GM18517 (cell line): Measurements from ENCODE around the gene GOLGA6L10.
"Not testable (repeated sequence)": the region's sequence is repeated elsewhere in the genome, so short reads cannot be mapped to it uniquely, and the experiment has no call there.

Experiments
- ATAC-seq: cut with Tn5 transposase; IDR thresholded peaks from one replicate; pipeline ENCODE4 v1.9.1; 2021; ENCODE audit warnings: mild to moderate bottlenecking, moderate library complexity; ENCODE audit not compliant: unreplicated experiment

GOLGA6L10 gene, protein sequence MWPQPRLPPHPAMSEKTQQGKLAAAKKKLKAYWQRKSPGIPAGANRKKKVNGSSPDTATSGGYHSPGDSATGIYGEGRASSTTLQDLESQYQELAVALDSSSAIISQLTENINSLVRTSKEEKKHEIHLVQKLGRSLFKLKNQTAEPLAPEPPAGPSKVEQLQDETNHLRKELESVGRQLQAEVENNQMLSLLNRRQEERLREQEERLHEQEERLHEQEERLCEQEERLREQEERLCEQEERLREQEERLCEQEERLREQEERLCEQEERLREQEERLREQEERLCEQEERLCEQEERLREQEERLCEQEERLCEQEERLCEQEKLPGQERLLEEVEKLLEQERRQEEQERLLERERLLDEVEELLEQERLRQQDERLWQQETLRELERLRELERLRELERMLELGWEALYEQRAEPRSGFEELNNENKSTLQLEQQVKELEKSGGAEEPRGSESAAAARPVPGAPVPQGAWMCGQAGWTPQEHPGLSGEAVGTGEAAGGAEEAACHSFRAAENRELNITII

DNA sequence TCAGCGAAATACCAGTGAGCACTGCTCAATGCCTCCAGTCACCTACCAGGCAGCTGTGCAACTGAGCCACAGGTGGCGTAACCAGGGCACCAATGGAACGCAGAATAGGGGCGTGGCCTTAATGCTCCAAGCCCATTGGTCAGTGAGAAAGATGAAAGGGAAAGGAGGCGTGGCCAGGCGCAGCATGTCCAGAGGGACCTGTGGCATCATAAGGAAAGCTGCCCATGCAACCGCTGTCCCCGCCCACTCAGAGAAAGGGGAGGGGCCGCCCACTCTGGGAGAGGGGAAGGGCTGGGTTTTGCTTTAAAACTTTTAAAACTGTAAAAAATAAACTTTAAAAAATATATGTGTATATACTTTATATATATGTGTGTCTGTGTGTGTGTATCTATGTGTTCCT, at the start of gene GOLGA6L10:
Gene GOLGA6L10 (minus strand): TSS at position 101 of the 400 bp plus-strand sequence. CDS start 100 bp downstream, at position 1.
- not testable (repeated sequence) for ATAC-seq

DNA sequence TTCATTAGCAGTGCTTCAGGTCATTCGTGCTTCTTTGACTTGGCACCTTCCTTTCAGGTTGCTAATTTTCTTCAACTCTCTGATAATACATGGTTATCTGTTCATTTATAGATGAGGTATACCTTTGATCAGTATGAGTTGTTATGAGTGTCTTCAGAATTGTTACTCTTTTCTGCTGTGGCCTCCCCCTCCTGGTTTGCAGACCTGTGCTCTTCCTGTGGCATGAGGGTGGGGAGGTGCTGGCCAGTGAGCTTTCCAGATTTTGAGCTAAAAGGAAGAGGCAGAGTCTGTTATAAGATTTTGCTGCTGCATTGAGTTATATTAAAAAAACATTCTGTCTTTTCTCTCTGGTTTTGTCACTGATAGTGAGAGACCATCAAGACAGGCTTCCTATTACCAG, 49.5 kb upstream of the GOLGA6L10 start:
- no peak for ATAC-seq

DNA sequence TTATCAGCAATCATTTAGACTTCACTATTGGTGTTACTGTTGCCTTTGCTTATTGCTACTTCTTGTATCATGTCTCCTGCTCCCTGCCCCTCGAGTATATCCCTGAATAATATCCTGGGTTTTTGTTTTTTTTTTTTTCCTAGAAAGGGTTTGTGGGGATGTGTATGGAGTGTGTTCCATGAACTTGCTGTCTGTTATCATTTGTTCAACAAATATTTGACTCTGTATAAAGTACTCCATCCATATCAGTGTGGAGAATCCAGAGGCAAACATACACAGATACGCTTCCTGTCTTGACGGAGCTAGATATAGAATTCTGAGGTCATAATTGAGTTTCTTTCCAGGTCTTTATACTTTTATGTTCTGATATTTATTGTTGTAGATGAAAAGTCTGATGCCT, 48.5 kb upstream of the GOLGA6L10 start:
- ATAC-seq, result no peak

DNA sequence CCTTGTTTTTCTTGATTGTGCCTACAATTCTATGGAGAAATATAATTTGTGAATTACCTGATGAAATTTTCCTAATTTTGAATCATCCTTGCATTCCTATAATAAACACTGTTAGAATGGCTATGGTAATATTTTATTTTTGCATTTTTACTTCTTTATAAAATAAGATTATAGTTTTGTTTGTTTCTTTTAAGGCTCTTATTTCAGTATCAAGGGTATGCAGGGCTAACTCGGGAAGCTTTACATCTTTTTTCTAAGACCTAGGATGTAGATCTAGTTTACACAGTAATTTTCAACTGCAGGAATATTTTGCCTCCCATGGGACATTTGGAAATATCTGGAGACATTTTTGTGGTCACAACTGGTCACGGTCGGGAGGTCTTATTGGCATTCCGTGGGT, 46.5 kb upstream of the GOLGA6L10 start:
- not testable (repeated sequence) for ATAC-seq

DNA sequence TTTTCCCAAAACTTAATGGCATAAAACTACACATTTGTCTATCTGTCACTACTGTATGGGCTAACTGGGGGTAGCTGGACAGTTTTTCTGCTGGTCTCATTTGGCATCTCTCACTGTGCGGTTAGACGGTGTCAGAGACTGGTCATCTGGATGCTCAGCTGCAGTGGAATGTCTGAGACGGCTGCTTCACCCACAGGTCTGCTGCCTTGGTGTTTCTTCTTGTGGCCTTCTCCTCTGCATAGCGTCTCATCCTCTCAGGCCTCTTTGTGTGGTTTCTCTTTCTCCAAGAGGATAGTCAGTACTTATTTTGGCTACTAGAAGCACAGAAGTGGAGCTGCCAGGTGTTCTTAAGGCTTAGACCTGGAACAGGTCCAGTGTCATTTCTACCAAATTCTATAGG, 44.4 kb upstream of the GOLGA6L10 start:
- ATAC-seq, result no peak

DNA sequence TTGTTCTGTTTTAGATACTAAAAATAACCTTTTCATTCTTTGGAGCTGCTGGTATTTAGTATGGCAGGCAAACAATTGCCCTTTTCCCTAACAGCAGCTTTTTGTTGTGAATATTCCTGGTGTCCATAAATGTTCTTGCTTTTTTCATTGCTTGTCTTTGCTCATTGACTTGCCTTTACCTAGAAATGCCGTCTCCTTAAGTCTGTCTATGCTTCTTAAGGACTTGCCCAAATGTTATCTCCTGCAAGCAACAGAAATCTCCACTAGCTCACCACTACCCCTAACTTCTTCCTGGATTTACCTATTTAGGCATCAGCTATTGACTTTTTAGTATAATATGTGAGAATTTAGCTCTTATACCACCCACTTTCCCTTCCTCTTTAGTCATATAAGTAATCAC, 42.8 kb upstream of the GOLGA6L10 start:
- ATAC-seq, result not testable (repeated sequence)

DNA sequence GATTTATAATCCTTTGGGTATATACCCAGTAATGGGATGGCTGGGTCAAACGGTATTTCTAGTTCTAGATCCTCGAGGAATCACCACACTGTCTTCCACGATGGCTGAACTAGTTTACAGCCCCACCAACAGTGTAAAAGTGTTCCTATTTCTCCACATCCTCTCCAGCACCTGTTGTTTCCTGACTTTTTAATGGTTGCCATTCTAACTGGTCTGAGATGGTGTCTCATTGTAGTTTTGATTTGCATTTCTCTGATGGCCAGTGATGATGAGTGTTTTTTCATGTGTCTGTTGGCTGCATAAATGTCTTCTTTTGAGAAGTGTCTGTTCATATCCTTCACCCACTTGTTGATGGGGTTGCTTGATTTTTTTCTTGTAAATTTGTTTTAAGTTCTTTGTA, 40.9 kb upstream of the GOLGA6L10 start:
- not testable (repeated sequence) for ATAC-seq

DNA sequence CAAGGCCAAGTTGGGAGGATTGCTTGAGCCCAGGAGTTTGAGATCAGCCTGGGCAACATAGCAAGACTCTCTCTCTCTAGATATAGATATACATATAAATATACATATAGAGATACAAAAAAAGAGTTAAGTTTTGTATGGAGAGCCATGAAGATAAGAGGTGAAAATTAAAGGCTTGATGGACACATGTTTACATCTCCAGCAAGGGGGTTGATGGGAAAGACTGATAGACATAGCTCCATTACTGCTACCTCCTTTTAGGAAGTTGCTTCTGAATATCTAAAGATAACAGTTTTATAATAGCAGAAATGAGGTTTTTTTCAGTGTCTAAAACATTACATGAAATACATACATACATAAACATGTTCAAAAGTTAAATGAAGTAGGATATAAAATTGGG, 37.9 kb upstream of the GOLGA6L10 start:
- not testable (repeated sequence) for ATAC-seq

DNA sequence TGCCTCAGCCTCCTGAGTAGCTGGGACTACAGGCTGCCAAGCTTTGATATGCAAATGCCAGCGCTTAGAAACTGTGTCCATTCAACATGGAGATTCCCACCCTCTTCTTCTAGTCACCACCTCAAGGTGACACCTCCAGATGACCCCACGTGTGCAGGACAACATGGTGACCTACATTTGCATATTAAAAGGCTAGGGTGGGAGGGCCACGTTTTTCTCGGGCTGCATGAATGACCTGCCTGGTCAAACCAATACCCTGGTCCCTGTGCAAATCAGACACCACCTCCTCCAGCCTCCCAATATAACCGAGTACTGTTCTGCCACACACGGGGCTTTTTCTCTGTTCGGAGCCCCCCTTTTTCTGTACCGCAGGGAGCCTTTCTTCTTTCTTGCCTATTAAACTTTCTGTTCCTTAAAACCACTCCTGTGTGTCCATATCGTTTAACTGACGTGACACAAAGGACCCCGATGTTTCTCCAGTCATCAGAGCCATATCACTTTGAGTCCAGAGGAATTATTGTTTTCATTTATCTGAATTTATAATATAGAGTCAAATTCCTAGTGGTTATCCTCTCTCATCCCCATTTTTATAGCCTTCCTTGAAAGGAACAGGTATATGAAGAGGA, 32.2 kb upstream of the GOLGA6L10 start:
- not testable (repeated sequence) for ATAC-seq

DNA sequence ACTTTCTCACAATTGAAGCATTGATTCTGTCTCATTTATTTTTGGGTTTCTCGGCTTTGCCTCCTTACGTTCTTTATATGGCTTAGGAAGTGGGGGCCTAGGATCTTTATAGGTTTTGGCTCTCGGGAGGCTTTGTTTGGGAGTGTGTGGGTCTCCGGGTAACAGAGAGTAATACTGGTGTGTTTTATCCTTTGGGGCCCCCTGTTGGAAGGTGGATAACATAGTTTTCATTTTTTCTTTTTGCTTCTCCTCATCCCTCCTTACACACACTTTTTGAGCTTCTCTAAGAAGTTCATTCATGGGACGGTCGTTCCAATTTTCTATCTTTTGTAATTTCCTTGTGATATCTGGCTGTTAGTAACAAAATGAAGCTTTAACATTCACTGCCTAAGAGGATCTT, 30.3 kb upstream of the GOLGA6L10 start:
- not testable (repeated sequence) for ATAC-seq

DNA sequence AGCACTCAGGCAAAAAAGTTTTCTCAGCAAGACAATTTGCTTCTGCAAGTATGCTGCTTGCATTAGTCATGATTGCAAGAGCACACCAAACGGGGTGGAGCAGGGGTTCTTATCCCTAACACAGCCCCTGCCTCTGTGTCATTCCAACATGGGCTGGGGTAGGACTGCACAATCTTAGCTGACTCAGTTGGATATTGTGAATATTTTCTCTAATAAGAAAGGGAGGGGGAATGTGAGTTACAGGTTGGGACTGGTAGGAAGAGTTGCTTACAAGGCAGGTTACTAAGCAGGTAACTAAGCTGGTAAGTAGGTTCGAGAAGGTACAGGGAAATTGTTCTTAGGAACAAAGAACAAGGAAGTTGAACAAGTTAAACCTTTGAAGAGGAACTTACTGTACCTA, 24.4 kb upstream of the GOLGA6L10 start:
- not testable (repeated sequence) for ATAC-seq

DNA sequence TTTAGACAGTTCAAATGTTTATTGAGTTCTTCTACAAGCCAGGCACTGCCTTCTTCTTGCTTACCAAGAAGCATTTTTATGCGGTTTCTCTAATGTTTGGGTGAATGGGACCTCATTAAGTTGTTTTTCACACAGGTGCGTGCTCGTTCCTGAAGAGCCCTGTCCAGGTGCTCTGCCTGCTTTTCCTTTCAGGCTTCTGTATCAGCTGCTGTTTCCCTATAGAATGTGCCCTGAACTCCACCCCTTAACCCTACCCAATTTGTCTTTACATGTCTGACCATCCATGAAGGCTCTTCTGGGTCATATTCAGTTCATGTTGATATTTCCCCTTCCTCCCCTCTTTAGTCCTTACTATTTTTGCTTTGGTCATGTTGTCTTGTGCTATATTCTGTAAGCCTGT, 22.4 kb upstream of the GOLGA6L10 start:
- ATAC-seq, result no peak

DNA sequence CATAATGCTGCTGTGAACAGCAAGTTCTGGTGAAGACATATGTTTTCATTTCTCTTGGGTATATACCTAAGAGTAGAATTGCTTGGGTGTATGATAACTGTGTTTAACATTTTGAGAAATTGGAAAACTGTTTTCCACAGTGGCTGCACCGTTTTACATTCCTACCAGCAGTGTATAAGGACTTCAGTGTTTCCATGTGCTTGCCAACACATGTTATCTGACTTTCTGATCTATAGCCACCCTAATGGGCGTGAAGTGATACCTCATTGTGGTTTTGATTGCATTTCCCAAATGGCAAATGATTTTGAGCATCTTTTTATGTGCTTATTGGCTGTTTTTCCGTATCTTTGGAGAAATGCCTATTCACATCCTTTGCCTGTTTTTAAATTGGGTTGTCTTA, 18.5 kb upstream of the GOLGA6L10 start:
- ATAC-seq, result not testable (repeated sequence)

DNA sequence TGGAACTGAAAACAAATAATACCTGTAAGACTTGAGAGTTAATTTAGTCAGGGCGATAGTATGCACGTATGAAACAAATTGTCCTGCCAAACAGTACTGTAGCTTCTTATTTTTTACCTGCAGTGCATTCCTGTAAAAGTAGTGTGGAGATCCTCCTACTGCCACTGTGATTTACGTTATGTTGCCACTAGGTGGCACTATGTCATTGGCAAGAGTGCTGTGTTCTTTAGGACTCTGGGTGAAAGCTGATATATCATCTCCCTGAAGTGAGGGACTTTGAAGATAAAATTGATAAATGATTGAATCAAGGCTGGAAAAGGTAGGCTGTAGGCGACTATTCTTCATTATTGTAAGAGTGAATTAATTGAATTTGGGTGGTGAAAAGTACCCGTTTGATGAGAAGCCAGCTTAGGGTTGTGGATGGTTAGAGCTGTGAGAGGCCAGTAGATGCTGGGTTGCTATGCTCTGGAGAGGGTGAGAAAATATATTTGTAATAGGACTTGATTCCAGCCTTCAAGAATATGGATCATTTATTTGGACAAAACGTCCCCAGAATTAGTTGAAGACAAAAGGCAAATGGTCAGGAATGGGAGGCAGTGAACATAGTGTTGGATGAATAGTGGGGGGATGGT, 16.5 kb upstream of the GOLGA6L10 start:
- ATAC-seq, result peak; percentile 96

DNA sequence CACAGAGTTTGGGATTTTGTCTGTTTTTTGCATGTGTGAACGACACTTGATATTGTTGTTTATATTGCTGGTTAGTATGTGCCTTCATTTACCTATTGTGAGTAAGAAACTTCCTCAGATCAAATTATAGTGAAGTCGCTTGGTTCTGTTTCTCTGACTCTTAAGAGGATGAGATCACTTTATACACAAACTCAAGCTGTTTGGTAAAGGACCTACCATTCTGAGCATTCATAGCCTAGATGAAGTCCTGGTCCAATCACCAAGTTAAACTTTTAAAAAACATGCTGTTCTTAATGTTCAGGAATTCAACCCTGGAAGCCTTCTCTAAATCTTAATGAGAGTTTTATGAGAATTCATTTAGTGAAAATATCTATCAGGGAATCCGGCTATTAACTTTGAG, 15.3 kb upstream of the GOLGA6L10 start:
- not testable (repeated sequence) for ATAC-seq

DNA sequence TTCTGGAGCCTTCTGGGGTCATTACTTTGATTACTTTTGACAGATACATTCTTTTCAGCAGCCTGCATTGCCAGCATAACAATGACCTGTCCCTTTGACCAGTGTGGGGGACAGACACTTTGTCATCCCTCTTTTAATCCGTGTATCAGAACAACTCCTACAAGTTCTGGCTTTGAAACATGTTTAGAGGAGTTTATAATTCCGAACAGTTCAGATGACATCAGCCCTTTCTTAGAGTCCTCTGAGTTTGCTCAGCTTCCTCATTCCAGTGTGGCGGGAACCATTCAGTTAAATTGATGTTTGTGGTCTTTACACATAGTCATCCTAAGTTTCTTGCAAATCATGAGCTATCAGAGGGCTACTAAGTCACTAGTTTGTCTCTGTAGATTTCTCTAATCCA, 13.5 kb upstream of the GOLGA6L10 start:
- not testable (repeated sequence) for ATAC-seq

DNA sequence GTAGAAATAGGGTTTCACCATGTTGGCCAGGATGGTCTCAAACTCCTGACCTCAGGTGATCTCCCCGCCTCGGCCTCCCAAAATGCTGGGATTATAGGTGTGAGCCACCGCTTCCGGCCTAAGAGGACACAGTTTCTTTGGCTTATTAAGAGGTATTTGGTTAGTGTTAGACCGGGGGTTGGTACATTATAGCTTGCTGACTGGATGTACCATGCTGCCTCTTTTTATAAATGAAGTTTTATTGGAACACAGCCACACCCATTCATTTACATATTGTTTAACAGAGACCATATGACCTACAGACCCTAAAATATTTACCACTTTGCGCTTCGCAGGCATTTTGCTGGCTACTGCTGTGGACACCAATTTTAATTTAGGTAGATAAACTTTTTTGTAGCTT, 11.3 kb upstream of the GOLGA6L10 start:
- ATAC-seq, result not testable (repeated sequence)

DNA sequence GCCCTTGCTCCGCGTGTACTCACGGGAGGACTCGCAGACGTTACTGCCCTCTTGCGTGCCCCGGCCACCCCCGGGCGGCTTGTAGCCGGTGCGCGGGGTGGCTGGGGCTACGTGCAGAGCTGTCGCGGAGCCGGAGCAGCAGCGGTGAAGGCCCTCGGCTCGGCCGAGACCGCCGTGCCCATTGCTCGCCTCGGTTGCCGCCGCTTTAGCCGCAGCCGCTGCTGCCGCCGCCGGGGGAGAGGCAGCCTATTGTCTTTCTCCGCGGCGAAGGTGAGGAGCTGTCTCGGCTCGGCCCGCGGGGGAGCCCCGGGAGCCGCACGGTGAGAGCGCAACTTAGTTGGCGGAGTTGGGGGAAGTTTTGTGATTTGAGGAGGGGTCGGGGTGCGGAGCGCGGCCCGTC, 5.8 kb upstream of the GOLGA6L10 start:
- ATAC-seq, result not testable (repeated sequence)

DNA sequence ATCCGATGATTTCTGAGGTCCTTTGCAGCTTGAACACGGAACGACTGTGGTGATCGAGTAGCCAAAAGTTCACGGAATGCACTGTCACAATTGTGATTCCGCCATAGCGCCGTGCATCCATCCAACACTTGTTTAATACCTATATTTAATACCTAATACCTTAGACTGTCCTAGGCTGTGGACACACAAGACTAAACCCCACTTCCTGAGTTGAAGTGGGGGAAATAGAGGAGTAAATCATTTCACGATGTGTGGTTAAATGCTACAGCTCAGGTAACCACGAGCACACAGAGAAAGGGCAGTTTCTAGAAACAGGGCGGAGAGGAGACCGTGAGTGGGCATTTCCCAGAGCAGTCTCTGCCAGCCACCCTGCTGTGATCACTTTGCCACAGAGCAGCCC, 5.3 kb upstream of the GOLGA6L10 start:
- ATAC-seq, result not testable (repeated sequence)

DNA sequence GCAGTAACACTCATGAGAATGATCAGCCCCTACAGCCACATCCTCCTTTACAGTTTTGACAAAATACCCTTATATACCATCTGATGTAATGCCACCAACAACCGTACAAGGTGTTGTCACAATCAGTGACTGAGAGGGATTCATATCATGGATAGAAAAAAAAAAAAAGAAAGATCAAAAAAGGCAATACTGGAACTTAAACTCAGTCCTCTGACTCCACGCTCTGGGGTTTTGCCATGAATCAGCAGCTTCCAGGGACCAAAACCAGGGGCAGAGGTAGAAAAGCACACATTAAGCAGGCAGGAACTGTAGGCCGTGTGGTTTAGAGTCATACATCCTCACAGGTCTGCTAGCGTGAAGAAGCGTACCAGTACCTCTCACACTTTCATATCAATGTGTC, 1.6 kb downstream of the GOLGA6L10 start:
- ATAC-seq, result not testable (repeated sequence)

DNA sequence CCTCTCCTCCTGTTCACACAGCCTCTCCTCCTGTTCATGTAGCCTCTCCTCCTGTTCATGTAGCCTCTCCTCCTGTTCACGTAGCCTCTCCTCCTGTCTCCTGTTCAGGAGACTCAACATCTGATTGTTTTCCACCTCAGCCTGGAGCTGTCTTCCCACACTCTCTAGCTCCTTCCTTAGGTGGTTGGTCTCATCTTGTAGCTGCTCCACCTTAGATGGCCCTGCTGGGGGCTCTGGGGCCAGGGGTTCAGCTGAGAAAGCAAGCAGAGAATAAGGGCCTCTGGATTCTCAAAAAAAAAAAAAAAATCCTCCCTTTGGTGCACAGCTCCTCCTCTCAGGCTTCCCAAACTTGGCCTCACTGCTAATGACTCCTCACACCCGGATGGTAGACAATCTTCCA, 4.1 kb downstream of the GOLGA6L10 start:
- ATAC-seq, result not testable (repeated sequence)

DNA sequence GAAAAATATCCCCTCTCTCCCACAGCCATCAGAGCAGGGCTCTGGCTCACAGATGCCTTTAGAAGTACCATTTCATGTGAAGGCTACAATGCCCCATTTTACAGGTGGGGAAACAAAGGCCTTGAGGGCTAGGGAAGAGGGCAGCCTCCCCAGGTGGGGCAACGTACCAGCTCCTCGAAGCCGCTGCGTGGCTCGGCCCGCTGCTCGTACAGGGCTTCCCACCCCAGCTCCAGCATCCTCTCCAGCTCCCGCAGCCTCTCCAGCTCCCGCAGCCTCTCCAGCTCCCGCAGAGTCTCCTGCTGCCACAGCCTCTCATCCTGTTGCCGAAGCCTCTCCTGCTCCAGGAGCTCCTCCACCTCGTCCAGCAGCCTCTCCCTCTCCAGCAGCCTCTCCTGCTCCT, 4.9 kb downstream of the GOLGA6L10 start:
- not testable (repeated sequence) for ATAC-seq
